ENCODE measurements around the gene AURKAIP1. TPM values are rescaled to one million over a fixed set of nuclear protein-coding genes. Genes with fewer than 3 reads are reported as not detected.
A peak's percentile ranks its signal among the peaks of the same experiment; 100 is the strongest.

The AURKAIP1 gene
- total and polyA plus RNA-seq, 9 of the 15 experiments (the other 6 are each of a cell fraction or from before 2014, with no cell fraction given): 7.8 to 478 (median 92.0) TPM

- peak; percentile 71 for FAIRE-seq
- peaks cover 26% of the 10 kb centered on the region for H3K79me2 ChIP-seq (ENCODE audit: control insufficient read depth, insufficient read depth, low read length)
- H4K20me1 ChIP-seq (replicated peaks; ENCODE audit: control insufficient read depth, insufficient read depth, low read length): peaks cover 13% of the 10 kb centered on the region
- no peak overlapping the region for H3K4me3 ChIP-seq
- no peak overlapping the region for H3K27ac ChIP-seq (ENCODE audit: extremely low read depth, low read depth, low read length)
- DNase-seq (ENCODE audit: extremely low read depth in 1 of 4, low spot score in 3 of 4): peak in 1 of 4 experiments; percentile 41
- intact Hi-C loops (cut with micrococcal nuclease): loop anchor here (2.0 kb wide), 1 partner anchor 21 kb away; no protein-coding TSS in a partner anchor
- peak overlapping the region; percentile 21; the same call in 1 of the 2 replicates for H3K4me2 ChIP-seq (ENCODE audit: insufficient read depth, low read length)
- 67% methylated on average over 25 of the region's 29 CpGs for WGBS (ENCODE audit: insufficient coverage, low coverage, missing lambda C conversion rate)
- in situ Hi-C loops (cut with MboI): no loop called here
- POLR2A ChIA-PET: interaction anchor here (0.6 to 1.3 kb wide), 8 partner anchors 17 to 548 kb away, joined by 3 to 5 read pairs (median 3); no protein-coding TSS in a partner anchor
- no peaks in the 10 kb centered on the region for H3K27me3 ChIP-seq (ENCODE audit: control insufficient read depth in 2 of 2, insufficient read depth in 2 of 2, low read length in 2 of 2)
- H3K36me3 ChIP-seq (ENCODE audit: control insufficient read depth, insufficient read depth, low read length): no peaks in the 10 kb centered on the region; the same call in 2 of the 3 replicates
- TSS peak; percentile 74 for BruUV-seq (replicated peaks)
- peak; percentile 1; the same call in 1 of the 3 replicates for ATAC-seq
- no peaks in the 10 kb centered on the region for H3K9me1 ChIP-seq (ENCODE audit: control insufficient read depth, insufficient read depth, low read length)
- peak overlapping the region in 1 of 2 experiments; percentile 69; a peak in 2 of 4 replicates for H3K9ac ChIP-seq (ENCODE audit: insufficient read depth in 1 of 2, low read depth in 2 of 2, low read length in 2 of 2)
- CTCF ChIA-PET (ENCODE audit: low intra/inter-chr PET ratio): interaction anchor here (0.6 kb wide), 2 partner anchors 46 to 50 kb away, joined by 3 read pairs; no protein-coding TSS in a partner anchor
- no peaks in the 10 kb centered on the region for H3K9me3 ChIP-seq (replicated peaks; ENCODE audit: control insufficient read depth, insufficient read depth, low read depth, low read length)
- H2AFZ ChIP-seq (ENCODE audit: low read depth, low read length): no peak overlapping the region
- H3K4me1 ChIP-seq (replicated peaks in 1 of 2; ENCODE audit: control insufficient read depth in 2 of 2, insufficient read depth in 2 of 2, low read length in 2 of 2): peaks cover 6 to 76% of the 10 kb centered on the region in 2 experiments; a peak in 3 of 5 replicates
- no peak for TF ChIP-seq ZNF41 (CRISPR knock-in tag; conservative IDR thresholded peaks at IDR 0.05)
- TF ChIP-seq, protein P1, sequence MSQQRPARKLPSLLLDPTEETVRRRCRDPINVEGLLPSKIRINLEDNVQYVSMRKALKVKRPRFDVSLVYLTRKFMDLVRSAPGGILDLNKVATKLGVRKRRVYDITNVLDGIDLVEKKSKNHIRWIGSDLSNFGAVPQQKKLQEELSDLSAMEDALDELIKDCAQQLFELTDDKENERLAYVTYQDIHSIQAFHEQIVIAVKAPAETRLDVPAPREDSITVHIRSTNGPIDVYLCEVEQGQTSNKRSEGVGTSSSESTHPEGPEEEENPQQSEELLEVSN (IDR thresholded peaks at IDR 0.05; ENCODE audit: borderline replicate concordance in 1 of 2, extremely low read depth in 1 of 2, insufficient read depth in 1 of 2, insufficient read length in 1 of 2, low read depth in 1 of 2, low read length in 1 of 2, poor library complexity in 1 of 2, severe bottlenecking in 1 of 2): peak in 1 of 2 experiments; percentile 30
- TF ChIP-seq RBFOX2 (IDR thresholded peaks at IDR 0.05; ENCODE audit: low read depth, low read length): peak; percentile 65
- no peak for TF ChIP-seq NCOA4 (IDR thresholded peaks at IDR 0.05; ENCODE audit: partially characterized antibody)
- no peak for TF ChIP-seq MAZ (CRISPR knock-in tag; conservative IDR thresholded peaks at IDR 0.05 in 1 of 2, IDR thresholded peaks at IDR 0.05 in 1 of 2)
- no peak for TF ChIP-seq ATF7 (IDR thresholded peaks at IDR 0.05)
- 0 out of 2 replicates have a peak, but pooled peaks have one; percentile 37 for TF ChIP-seq ARID4B (CRISPR knock-in tag; IDR thresholded peaks at IDR 0.05)
- peak; percentile 57 for TF ChIP-seq ZNF263 (CRISPR knock-in tag; IDR thresholded peaks at IDR 0.05; ENCODE audit: borderline replicate concordance)
- TF ChIP-seq, protein P2, sequence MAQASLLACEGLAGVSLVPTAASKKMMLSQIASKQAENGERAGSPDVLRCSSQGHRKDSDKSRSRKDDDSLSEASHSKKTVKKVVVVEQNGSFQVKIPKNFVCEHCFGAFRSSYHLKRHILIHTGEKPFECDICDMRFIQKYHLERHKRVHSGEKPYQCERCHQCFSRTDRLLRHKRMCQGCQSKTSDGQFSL (CRISPR knock-in tag; IDR thresholded peaks at IDR 0.05): peak; percentile 41; the same call in 1 of the 2 replicates
- TF ChIP-seq, protein P2 (tag; IDR thresholded peaks at IDR 0.05): no peak
- TF ChIP-seq PRPF4 (IDR thresholded peaks at IDR 0.05; ENCODE audit: insufficient read depth, low read depth, low read length, poor library complexity, severe bottlenecking): no peak
- no peak for TF ChIP-seq LCOR (CRISPR knock-in tag; IDR thresholded peaks at IDR 0.05)
Observed at GRCh38 chr1:1351511-1352427, 23.2 kb downstream of the AURKAIP1 start.

Measured in K562 (cell line).